Mesenchymal stem cell (in vitro differentiated cells and primary cell): ENCODE data around the gene ASB1.

ENCODE experiments used
- DNase-seq: peaks from one replicate; pipeline ENCODE4 v3.0.0-alpha.2; 2013
- H2AFZ ChIP-seq: one replicate; pipeline ENCODE4 v1.6.1; 2013; ENCODE audit warnings: low read depth, mild to moderate bottlenecking, control low read depth, inconsistent platforms, low read length, moderate library complexity
- H2AK5ac ChIP-seq: 2 replicates; pipeline ENCODE4 v1.6.1; 2013; ENCODE audit warnings: low read length, moderate library complexity, mild to moderate bottlenecking, inconsistent platforms; ENCODE audit not compliant: severe bottlenecking
- H2BK120ac ChIP-seq: one replicate; pipeline ENCODE4 v1.6.1; 2013; ENCODE audit warnings: low read depth, mild to moderate bottlenecking, inconsistent platforms, low read length, moderate library complexity
- H2BK12ac ChIP-seq, 2 experiments: one replicate each; pipeline ENCODE4 v1.6.1; 2013; ENCODE audit warnings: inconsistent platforms in 2 of 2, low read length in 2 of 2, mild to moderate bottlenecking in 2 of 2, moderate library complexity in 2 of 2, control low read depth in 1 of 2
- H2BK15ac ChIP-seq: one replicate; pipeline ENCODE4 v1.6.1; 2013; ENCODE audit warnings: mild to moderate bottlenecking, low read depth, inconsistent platforms; ENCODE audit not compliant: poor library complexity, severe bottlenecking
- H2BK5ac ChIP-seq: 2 replicates; pipeline ENCODE4 v1.6.1; 2013; ENCODE audit warnings: low read depth, mild to moderate bottlenecking, low read length, control low read depth, inconsistent platforms; ENCODE audit not compliant: poor library complexity, severe bottlenecking
- H3K14ac ChIP-seq, 2 experiments: one replicate each; pipeline ENCODE4 v1.6.1; 2013; ENCODE audit warnings: inconsistent platforms in 2 of 2, low read length in 2 of 2, control low read depth in 1 of 2, mild to moderate bottlenecking in 1 of 2, moderate library complexity in 1 of 2
- H3K18ac ChIP-seq, 2 experiments: one replicate each; pipeline ENCODE4 v1.6.1; 2013; ENCODE audit warnings: inconsistent platforms in 2 of 2, low read length in 2 of 2, control low read depth in 1 of 2, low read depth in 1 of 2, mild to moderate bottlenecking in 1 of 2
- H3K23ac ChIP-seq, 2 experiments: one replicate each; pipeline ENCODE4 v1.6.1; 2013; ENCODE audit warnings: inconsistent platforms in 2 of 2, low read length in 2 of 2, mild to moderate bottlenecking in 2 of 2, moderate library complexity in 2 of 2, control low read depth in 1 of 2
- H3K27ac ChIP-seq: 2 replicates; pipeline ENCODE4 v1.5.1; 2013; ENCODE audit warnings: mild to moderate bottlenecking, moderate library complexity, low read length, control low read depth, inconsistent platforms; ENCODE audit not compliant: poor library complexity, severe bottlenecking
- H3K27me3 ChIP-seq, 2 experiments: 2 replicates each; pipeline versions ENCODE4 v1.6.1 to v1.7.0; 2013; ENCODE audit warnings: low read length in 2 of 2, mild to moderate bottlenecking in 2 of 2, moderate library complexity in 2 of 2, control low read depth in 1 of 2, inconsistent platforms in 1 of 2; ENCODE audit not compliant: control insufficient read depth in 1 of 2, insufficient read depth in 1 of 2
- H3K36me3 ChIP-seq, 2 experiments: 2 replicates each; pipeline versions ENCODE4 v1.6.1 to v1.7.0; 2013; ENCODE audit warnings: low read length in 2 of 2, control low read depth in 1 of 2, inconsistent platforms in 1 of 2, low read depth in 1 of 2, mild to moderate bottlenecking in 1 of 2; ENCODE audit not compliant: insufficient read depth in 2 of 2, control insufficient read depth in 1 of 2
- H3K4ac ChIP-seq, 2 experiments: one replicate each; pipeline ENCODE4 v1.6.1; 2013; ENCODE audit warnings: inconsistent platforms in 2 of 2, low read length in 2 of 2, mild to moderate bottlenecking in 2 of 2, moderate library complexity in 2 of 2, control low read depth in 1 of 2, low read depth in 1 of 2
- H3K4me1 ChIP-seq: 2 replicates; pipeline ENCODE4 v1.6.1; 2013; ENCODE audit warnings: low read depth, low read length, control low read depth; ENCODE audit not compliant: control insufficient read depth, insufficient read depth
- H3K4me2 ChIP-seq: 2 replicates; pipeline ENCODE4 v1.6.1; 2013; ENCODE audit warnings: low read length, mild to moderate bottlenecking, inconsistent platforms; ENCODE audit not compliant: poor library complexity, severe bottlenecking
- H3K4me3 ChIP-seq, 2 experiments: 2 replicates each; pipeline versions ENCODE4 v1.5.1 to v1.7.0; 2013; ENCODE audit warnings: low read length in 2 of 2, mild to moderate bottlenecking in 2 of 2, control low read depth in 1 of 2, low read depth in 1 of 2; ENCODE audit not compliant: insufficient read depth in 1 of 2
- H3K79me1 ChIP-seq: replicated peaks from 2 replicates; pipeline ENCODE4 v1.6.1; 2013; ENCODE audit warnings: mild to moderate bottlenecking, control low read depth, low read length, inconsistent platforms; ENCODE audit not compliant: poor library complexity, severe bottlenecking
- H3K9ac ChIP-seq: 2 replicates; pipeline ENCODE4 v1.7.0; 2013; ENCODE audit warnings: mild to moderate bottlenecking, low read length, moderate library complexity
- H3K9me3 ChIP-seq: 2 replicates; pipeline ENCODE4 v1.7.0; 2013; ENCODE audit warnings: mild to moderate bottlenecking, low read length; ENCODE audit not compliant: control insufficient read depth
- H4K8ac ChIP-seq: one replicate; pipeline ENCODE4 v1.6.1; 2013; ENCODE audit warnings: inconsistent platforms, mild to moderate bottlenecking, low read length, moderate library complexity
- H4K91ac ChIP-seq: one replicate; pipeline ENCODE4 v1.6.1; 2013; ENCODE audit warnings: mild to moderate bottlenecking, low read length, inconsistent platforms
- WGBS: methylation state at CpG from one replicate; pipeline ENCODE4 v1.1.7; 2013; ENCODE audit warnings: mixed read lengths; 5-methylcytosine and 5-hydroxymethylcytosine counted together

ASB1 gene

GRCh38 chr2:238398577-238398976, 28.1 kb upstream of the ASB1 start:
- H3K4me1 ChIP-seq, result no peaks in the 10 kb centered on the region
- H3K18ac ChIP-seq, result no peak overlapping the region
- no peaks in the 10 kb centered on the region for H3K27me3 ChIP-seq
- H4K91ac ChIP-seq, result no peak overlapping the region
- no peak overlapping the region for H3K14ac ChIP-seq
- H2BK15ac ChIP-seq, result no peak overlapping the region
- H4K8ac ChIP-seq, result no peak overlapping the region
- DNase-seq, result no peak
- no peak overlapping the region for H3K27ac ChIP-seq
- no peak overlapping the region for H2BK12ac ChIP-seq
- H3K79me1 ChIP-seq, result no peaks in the 10 kb centered on the region
- no peak overlapping the region for H3K4me3 ChIP-seq
- no peak overlapping the region for H2BK5ac ChIP-seq
- no peak overlapping the region for H2AFZ ChIP-seq
- no peak overlapping the region for H3K4ac ChIP-seq
- peaks cover 13 to 34% of the 10 kb centered on the region in 2 experiments for H3K36me3 ChIP-seq
- H3K9me3 ChIP-seq, result no peaks in the 10 kb centered on the region
- no peak overlapping the region for H3K4me2 ChIP-seq
- no peak overlapping the region for H3K9ac ChIP-seq
- no peak overlapping the region for H2BK120ac ChIP-seq
- no peak overlapping the region for H2AK5ac ChIP-seq
- WGBS, result 95% methylated on average over 5 of the region's 6 CpGs
- H3K23ac ChIP-seq, result no peak overlapping the region

- Histone ChIP-seq H3K14ac (no peak overlapping the region), H4K91ac (no peak overlapping the region), H3K9ac (no peak overlapping the region), H3K36me3 (peaks cover 13 to 39% of the 10 kb centered on the region in 2 experiments), H4K8ac (no peak overlapping the region), H3K27ac (no peak overlapping the region), H3K18ac (no peak overlapping the region), H3K23ac (no peak overlapping the region), H2BK120ac (no peak overlapping the region), H3K4me1 (no peaks in the 10 kb centered on the region), H2AK5ac (no peak overlapping the region), H3K27me3 (no peaks in the 10 kb centered on the region), H2BK12ac (no peak overlapping the region), H3K79me1 (no peaks in the 10 kb centered on the region), H2AFZ (no peak overlapping the region), H2BK5ac (no peak overlapping the region), H3K4me3 (no peak overlapping the region), H3K9me3 (no peaks in the 10 kb centered on the region), H2BK15ac (no peak overlapping the region), H3K4me2 (no peak overlapping the region), H3K4ac (no peak overlapping the region)
- DNase-seq, result no peak
- 100% methylated on average over 1 of the region's 2 CpGs for WGBS
Observed at GRCh38 chr2:238399094-238399493, 27.6 kb upstream of the ASB1 start.

- Histone ChIP-seq H3K27ac (no peak overlapping the region), H3K9me3 (no peaks in the 10 kb centered on the region), H3K79me1 (peaks cover 2% of the 10 kb centered on the region), H3K23ac (no peak overlapping the region), H2BK5ac (no peak overlapping the region), H2BK12ac (no peak overlapping the region), H3K18ac (no peak overlapping the region), H4K91ac (no peak overlapping the region), H2BK120ac (no peak overlapping the region), H3K4ac (no peak overlapping the region), H3K4me3 (no peak overlapping the region), H2BK15ac (no peak overlapping the region), H3K4me2 (no peak overlapping the region), H3K14ac (no peak overlapping the region), H3K9ac (no peak overlapping the region), H3K36me3 (peaks cover 28 to 41% of the 10 kb centered on the region in 2 experiments), H2AFZ (no peak overlapping the region), H4K8ac (no peak overlapping the region), H2AK5ac (no peak overlapping the region), H3K27me3 (no peaks in the 10 kb centered on the region), H3K4me1 (peaks cover 5% of the 10 kb centered on the region)
- 93% methylated on average over 8 of the region's 8 CpGs for WGBS
- no peak for DNase-seq
Observed at GRCh38 chr2:238401551-238401950, 25.2 kb upstream of the ASB1 start.

GRCh38 chr2:238403632-238404405, 22.9 kb upstream of the ASB1 start:
- no peak overlapping the region for H3K18ac ChIP-seq
- H3K36me3 ChIP-seq, result peaks cover 32 to 40% of the 10 kb centered on the region in 2 experiments
- no peak overlapping the region for H2BK5ac ChIP-seq
- H2AK5ac ChIP-seq, result no peak overlapping the region
- peaks cover 8% of the 10 kb centered on the region for H3K4me1 ChIP-seq
- H3K79me1 ChIP-seq, result peaks cover 2% of the 10 kb centered on the region
- no peak overlapping the region for H3K14ac ChIP-seq
- H2AFZ ChIP-seq, result no peak overlapping the region
- H2BK12ac ChIP-seq, result no peak overlapping the region
- no peak overlapping the region for H3K4me3 ChIP-seq
- no peak overlapping the region for H4K8ac ChIP-seq
- no peak overlapping the region for H3K4ac ChIP-seq
- no peak overlapping the region for H3K4me2 ChIP-seq
- no peak overlapping the region for H3K23ac ChIP-seq
- WGBS, result 91% methylated on average over 21 of the region's 21 CpGs
- DNase-seq, result no peak
- H4K91ac ChIP-seq, result no peak overlapping the region
- H3K27me3 ChIP-seq, result no peaks in the 10 kb centered on the region
- H2BK120ac ChIP-seq, result no peak overlapping the region
- H2BK15ac ChIP-seq, result no peak overlapping the region
- H3K9me3 ChIP-seq, result no peaks in the 10 kb centered on the region
- H3K27ac ChIP-seq, result no peak overlapping the region
- H3K9ac ChIP-seq, result no peak overlapping the region
